Measurements from ENCODE around the gene SNU13. TPM values are rescaled to one million over a fixed set of nuclear protein-coding genes. Genes with fewer than 3 reads are reported as not detected.
"Not testable (repeated sequence)": the region's sequence is repeated elsewhere in the genome, so short reads cannot be mapped to it uniquely, and the experiment has no call there.

The SNU13 gene
- total RNA-seq, 1 experiment from 2014 or later, result 203 TPM

GRCh38 chr22:41631615-41632014 is 57.1 kb downstream of the SNU13 start:
- DNase-seq; H2AK5ac ChIP-seq (ENCODE audit: insufficient read length, low read length); H4K8ac ChIP-seq (replicated peaks; ENCODE audit: insufficient read length, low read depth, low read length); H3K27me3 ChIP-seq (ENCODE audit: insufficient read depth, low read length); H3K4me3 Mint-ChIP-seq; H3K56ac ChIP-seq (ENCODE audit: insufficient read length, low read depth, low read length); H2BK15ac ChIP-seq (ENCODE audit: low read depth, low read length); H3K23me2 ChIP-seq (ENCODE audit: insufficient read length, low read depth, low read length, poor library complexity, severe bottlenecking); H3T11ph ChIP-seq (ENCODE audit: low read length); H3K14ac ChIP-seq (ENCODE audit: insufficient read depth, low read length); H3K18ac ChIP-seq (ENCODE audit: insufficient read length, low read depth, low read length); H3K9me3 ChIP-seq (ENCODE audit: control insufficient read depth, low read depth, low read length); H3K4me1 ChIP-seq (ENCODE audit: insufficient read depth, low read length); H3K27ac Mint-ChIP-seq; H3K9ac ChIP-seq (ENCODE audit: extremely low read depth, insufficient read length, low read length); H3K27ac ChIP-seq (ENCODE audit: insufficient read length, low read depth, low read length); H3K4me1 Mint-ChIP-seq; H3K79me1 ChIP-seq (ENCODE audit: insufficient read depth, low read depth, low read length, poor library complexity, severe bottlenecking); H3K27me3 Mint-ChIP-seq (ENCODE audit: low read depth); H4K91ac ChIP-seq (ENCODE audit: insufficient read length, low read depth, low read length); H2BK120ac ChIP-seq (ENCODE audit: low read depth, low read length, poor library complexity, severe bottlenecking); H3K79me2 ChIP-seq (ENCODE audit: insufficient read depth, low read length); H2BK12ac ChIP-seq (ENCODE audit: insufficient read length, low read depth, low read length); H2BK20ac ChIP-seq (ENCODE audit: low read depth, low read length, poor library complexity, severe bottlenecking); H2BK5ac ChIP-seq (ENCODE audit: insufficient read length, low read length); H4K5ac ChIP-seq (ENCODE audit: insufficient read length, low read depth, low read length); H3K23ac ChIP-seq (ENCODE audit: insufficient read length, low read depth, low read length); H4K20me1 ChIP-seq (ENCODE audit: control insufficient read depth, insufficient read depth, insufficient read length); H3K4ac ChIP-seq (ENCODE audit: low read depth, low read length); H2AFZ ChIP-seq (ENCODE audit: low read length); H3K4me2 ChIP-seq (ENCODE audit: insufficient read depth, insufficient read length, low read length): not testable (repeated sequence)
- Mint-ChIP-seq H3K36me3 (ENCODE audit: insufficient read depth in 1 of 3, low read depth in 3 of 3) (peaks cover 71 to 91% (median 89%) of the 10 kb centered on the region in 3 experiments), H3K9me3 (peaks cover 4 to 14% of the 10 kb centered on the region in 2 experiments; a peak in 3 of 5 replicates)
- WGBS (ENCODE audit: extremely low coverage, insufficient read length, low lambda C conversion rate), result no CpG with 5 or more reads among the region's 23 CpGs

GRCh38 chr22:41631115-41631514 is 57.6 kb downstream of the SNU13 start:
- H3K79me1 ChIP-seq (ENCODE audit: insufficient read depth, low read depth, low read length, poor library complexity, severe bottlenecking); H3K23ac ChIP-seq (ENCODE audit: insufficient read length, low read depth, low read length); H2BK15ac ChIP-seq (ENCODE audit: low read depth, low read length); H3K4me3 Mint-ChIP-seq; H2BK5ac ChIP-seq (ENCODE audit: insufficient read length, low read length); DNase-seq; H3K27ac ChIP-seq (ENCODE audit: insufficient read length, low read depth, low read length); H3K27ac Mint-ChIP-seq; H3K14ac ChIP-seq (ENCODE audit: insufficient read depth, low read length); H2BK20ac ChIP-seq (ENCODE audit: low read depth, low read length, poor library complexity, severe bottlenecking); H3K56ac ChIP-seq (ENCODE audit: insufficient read length, low read depth, low read length); H4K91ac ChIP-seq (ENCODE audit: insufficient read length, low read depth, low read length); H2AK5ac ChIP-seq (ENCODE audit: insufficient read length, low read length); H3K18ac ChIP-seq (ENCODE audit: insufficient read length, low read depth, low read length); H3K4me1 Mint-ChIP-seq; H3K23me2 ChIP-seq (ENCODE audit: insufficient read length, low read depth, low read length, poor library complexity, severe bottlenecking); H4K8ac ChIP-seq (replicated peaks; ENCODE audit: insufficient read length, low read depth, low read length); H3K27me3 Mint-ChIP-seq (ENCODE audit: low read depth); H3K4me2 ChIP-seq (ENCODE audit: insufficient read depth, insufficient read length, low read length); H3K9me3 ChIP-seq (ENCODE audit: control insufficient read depth, low read depth, low read length); H2BK120ac ChIP-seq (ENCODE audit: low read depth, low read length, poor library complexity, severe bottlenecking); H3K4me1 ChIP-seq (ENCODE audit: insufficient read depth, low read length); H2BK12ac ChIP-seq (ENCODE audit: insufficient read length, low read depth, low read length); H3K79me2 ChIP-seq (ENCODE audit: insufficient read depth, low read length); H3K27me3 ChIP-seq (ENCODE audit: insufficient read depth, low read length); H3K9ac ChIP-seq (ENCODE audit: extremely low read depth, insufficient read length, low read length); H3T11ph ChIP-seq (ENCODE audit: low read length); H3K4ac ChIP-seq (ENCODE audit: low read depth, low read length); H4K20me1 ChIP-seq (ENCODE audit: control insufficient read depth, insufficient read depth, insufficient read length); H4K5ac ChIP-seq (ENCODE audit: insufficient read length, low read depth, low read length); H2AFZ ChIP-seq (ENCODE audit: low read length): not testable (repeated sequence)
- no CpG with 5 or more reads among the region's 28 CpGs for WGBS (ENCODE audit: extremely low coverage, insufficient read length, low lambda C conversion rate)
- Mint-ChIP-seq H3K36me3 (ENCODE audit: insufficient read depth in 1 of 3, low read depth in 3 of 3) (peaks cover 67 to 87% (median 86%) of the 10 kb centered on the region in 3 experiments), H3K9me3 (peaks cover 4 to 14% of the 10 kb centered on the region in 2 experiments; a peak in 3 of 5 replicates)

Data from H9 (cell line).